ENCODE data around the gene BORCS5.

- TF ChIP-seq CTCF (IDR thresholded peaks at IDR 0.05) (no peak), POLR2AphosphoS5 (IDR thresholded peaks at IDR 0.05; ENCODE audit: low read depth, low read length) (no peak), REST (IDR thresholded peaks at IDR 0.05; ENCODE audit: insufficient read depth in 1 of 2, low read depth in 2 of 2, low read length in 1 of 2) (no peak), SIN3A (IDR thresholded peaks at IDR 0.05; ENCODE audit: borderline replicate concordance, insufficient read depth, low read depth, low read length) (no peak), TCF7L2 (IDR thresholded peaks at IDR 0.05; ENCODE audit: low read depth, low read length) (no peak)
These were observed 93.2 kb downstream of the BORCS5 start for GRCh38 chr12:12450043-12450471.

Measured in Panc1 (cell line).